ENCODE results near the gene RGS6.

Gene RGS6

DNA sequence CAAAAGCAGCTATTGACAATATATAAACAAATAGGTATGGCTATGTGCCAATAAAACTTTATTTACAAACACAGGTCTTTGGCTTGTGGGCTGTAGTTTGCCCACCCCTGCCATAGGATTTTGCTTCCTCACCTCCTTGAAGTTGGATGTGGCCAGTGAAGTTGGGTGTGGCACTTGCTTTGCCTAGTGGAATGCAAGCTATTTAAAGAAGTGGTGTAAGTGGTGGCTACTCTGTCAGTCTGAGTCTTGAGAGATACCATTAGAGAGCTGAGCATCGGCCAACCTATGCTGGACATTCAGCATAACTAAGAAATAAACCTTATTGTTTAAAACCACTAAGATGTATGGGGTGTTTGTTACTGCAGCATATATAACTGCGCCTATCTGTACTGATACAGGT is 321.3 kb downstream of the RGS6 start:
- Histone ChIP-seq H2AFZ (ENCODE audit: low read length) (no peak overlapping the region), H3K4me2 (ENCODE audit: low read length) (no peak overlapping the region), H3K36me3 (ENCODE audit: insufficient read depth, low read length) (no peaks in the 10 kb centered on the region), H3K27ac (ENCODE audit: low read depth, low read length, poor library complexity, severe bottlenecking) (no peak overlapping the region), H3K27me3 (ENCODE audit: insufficient read depth, low read length) (no peaks in the 10 kb centered on the region), H3K9me3 (ENCODE audit: low read length) (0 out of 2 replicates have a peak, but pooled peaks cover 2% of the 10 kb centered on the region), H3K9ac (ENCODE audit: low read length) (no peak overlapping the region), H3F3A (ENCODE audit: insufficient read depth, low read length) (no peaks in the 10 kb centered on the region), H3K79me2 (ENCODE audit: insufficient read depth, low read length) (no peaks in the 10 kb centered on the region), H3K4me3 (ENCODE audit: low read depth, low read length, poor library complexity, severe bottlenecking) (no peak overlapping the region), H4K20me1 (ENCODE audit: insufficient read depth, low read length) (no peaks in the 10 kb centered on the region), H3K4me1 (ENCODE audit: insufficient read depth, low read length, severe bottlenecking) (no peaks in the 10 kb centered on the region), H3K9me2 (ENCODE audit: low read depth, low read length) (no peaks in the 10 kb centered on the region)
- TF ChIP-seq EZH2 (IDR thresholded peaks at IDR 0.05; ENCODE audit: borderline replicate concordance, low read length), result no peak
- TF ChIP-seq, protein P1, sequence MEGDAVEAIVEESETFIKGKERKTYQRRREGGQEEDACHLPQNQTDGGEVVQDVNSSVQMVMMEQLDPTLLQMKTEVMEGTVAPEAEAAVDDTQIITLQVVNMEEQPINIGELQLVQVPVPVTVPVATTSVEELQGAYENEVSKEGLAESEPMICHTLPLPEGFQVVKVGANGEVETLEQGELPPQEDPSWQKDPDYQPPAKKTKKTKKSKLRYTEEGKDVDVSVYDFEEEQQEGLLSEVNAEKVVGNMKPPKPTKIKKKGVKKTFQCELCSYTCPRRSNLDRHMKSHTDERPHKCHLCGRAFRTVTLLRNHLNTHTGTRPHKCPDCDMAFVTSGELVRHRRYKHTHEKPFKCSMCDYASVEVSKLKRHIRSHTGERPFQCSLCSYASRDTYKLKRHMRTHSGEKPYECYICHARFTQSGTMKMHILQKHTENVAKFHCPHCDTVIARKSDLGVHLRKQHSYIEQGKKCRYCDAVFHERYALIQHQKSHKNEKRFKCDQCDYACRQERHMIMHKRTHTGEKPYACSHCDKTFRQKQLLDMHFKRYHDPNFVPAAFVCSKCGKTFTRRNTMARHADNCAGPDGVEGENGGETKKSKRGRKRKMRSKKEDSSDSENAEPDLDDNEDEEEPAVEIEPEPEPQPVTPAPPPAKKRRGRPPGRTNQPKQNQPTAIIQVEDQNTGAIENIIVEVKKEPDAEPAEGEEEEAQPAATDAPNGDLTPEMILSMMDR (IDR thresholded peaks at IDR 0.05; ENCODE audit: low read length), result no peak

DNA sequence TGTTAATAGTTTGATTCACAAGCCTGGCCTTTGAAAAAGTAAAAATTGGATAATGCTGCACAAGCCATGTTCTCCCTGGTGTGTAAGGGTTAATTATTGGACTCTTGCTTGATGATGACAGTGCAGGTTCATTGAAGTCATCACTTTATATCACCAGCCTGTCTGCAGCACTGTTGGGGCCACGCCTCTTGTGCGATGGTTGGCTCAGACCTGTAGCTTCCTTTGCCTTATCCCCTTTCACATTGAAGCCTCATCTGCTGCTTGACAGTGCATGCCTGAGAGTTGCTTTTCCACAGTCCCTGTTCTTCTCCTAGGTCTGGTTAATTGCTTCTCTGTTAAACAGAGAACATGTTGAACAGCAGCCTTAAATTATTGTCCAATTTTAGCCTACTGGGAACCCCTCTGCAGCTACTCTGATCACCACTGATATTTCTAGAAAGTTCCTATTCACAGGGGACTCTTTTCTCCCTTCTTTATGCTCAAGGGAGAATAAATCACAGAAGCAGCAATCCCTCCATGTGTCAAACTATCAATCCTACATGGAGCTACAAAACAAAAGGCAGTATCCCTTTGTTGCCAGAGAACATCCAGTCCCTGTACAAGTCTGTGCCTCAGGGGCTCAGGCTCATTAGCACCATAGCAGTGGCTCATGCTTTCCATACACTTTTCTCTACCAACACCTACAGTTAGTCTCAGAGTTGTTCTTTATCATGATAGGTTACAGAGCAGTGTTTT is 322.1 kb downstream of the RGS6 start:
- no peak overlapping the region for H3K9ac ChIP-seq (ENCODE audit: low read length)
- no peaks in the 10 kb centered on the region for H3K4me1 ChIP-seq (ENCODE audit: insufficient read depth, low read length, severe bottlenecking)
- H3K9me3 ChIP-seq (ENCODE audit: low read length), result 0 out of 2 replicates have a peak, but pooled peaks cover 2% of the 10 kb centered on the region
- no peaks in the 10 kb centered on the region for H3K27me3 ChIP-seq (ENCODE audit: insufficient read depth, low read length)
- no peak overlapping the region for H3K4me2 ChIP-seq (ENCODE audit: low read length)
- H3K27ac ChIP-seq (ENCODE audit: low read depth, low read length, poor library complexity, severe bottlenecking), result no peak overlapping the region
- no peaks in the 10 kb centered on the region for H4K20me1 ChIP-seq (ENCODE audit: insufficient read depth, low read length)
- no peaks in the 10 kb centered on the region for H3K9me2 ChIP-seq (ENCODE audit: low read depth, low read length)
- no peaks in the 10 kb centered on the region for H3K79me2 ChIP-seq (ENCODE audit: insufficient read depth, low read length)
- H3K36me3 ChIP-seq (ENCODE audit: insufficient read depth, low read length), result no peaks in the 10 kb centered on the region
- H2AFZ ChIP-seq (ENCODE audit: low read length), result no peak overlapping the region
- H3F3A ChIP-seq (ENCODE audit: insufficient read depth, low read length), result no peaks in the 10 kb centered on the region
- no peak overlapping the region for H3K4me3 ChIP-seq (ENCODE audit: low read depth, low read length, poor library complexity, severe bottlenecking)
- no peak for TF ChIP-seq EZH2 (IDR thresholded peaks at IDR 0.05; ENCODE audit: borderline replicate concordance, low read length)
- TF ChIP-seq, protein P1 (IDR thresholded peaks at IDR 0.05; ENCODE audit: low read length), result no peak

DNA sequence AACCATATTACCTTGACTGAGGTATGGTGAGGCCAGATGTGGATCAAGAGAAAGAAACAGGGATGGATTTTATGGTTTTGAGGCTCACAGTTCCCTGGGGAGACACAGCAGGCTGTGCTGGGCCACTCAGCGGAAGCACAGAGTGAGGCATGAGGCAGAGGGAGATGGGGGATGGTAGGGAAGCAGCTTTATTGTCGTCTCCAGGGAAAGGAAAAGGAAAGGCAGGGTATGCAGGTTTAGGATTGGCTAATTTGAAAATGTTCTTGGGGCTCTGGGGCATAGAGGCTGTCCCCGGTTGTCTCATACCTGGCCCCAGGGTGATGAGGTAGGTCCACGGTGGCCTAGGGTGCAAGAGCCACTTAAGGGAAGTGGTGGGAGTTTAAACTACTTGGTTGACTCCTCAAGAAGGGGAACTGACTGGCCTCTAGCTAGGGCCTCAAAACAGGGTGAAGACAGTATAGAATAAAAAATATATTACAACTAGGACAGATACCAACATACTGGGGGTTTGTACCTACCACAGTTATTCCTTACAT is 322.8 kb downstream of the RGS6 start:
- 0 out of 2 replicates have a peak, but pooled peaks cover 2% of the 10 kb centered on the region for H3K9me3 ChIP-seq (ENCODE audit: low read length)
- no peaks in the 10 kb centered on the region for H3K4me1 ChIP-seq (ENCODE audit: insufficient read depth, low read length, severe bottlenecking)
- no peak overlapping the region for H3K4me3 ChIP-seq (ENCODE audit: low read depth, low read length, poor library complexity, severe bottlenecking)
- H3K4me2 ChIP-seq (ENCODE audit: low read length), result no peak overlapping the region
- H2AFZ ChIP-seq (ENCODE audit: low read length), result no peak overlapping the region
- no peak overlapping the region for H3K9ac ChIP-seq (ENCODE audit: low read length)
- H4K20me1 ChIP-seq (ENCODE audit: insufficient read depth, low read length), result no peaks in the 10 kb centered on the region
- no peaks in the 10 kb centered on the region for H3K36me3 ChIP-seq (ENCODE audit: insufficient read depth, low read length)
- H3K9me2 ChIP-seq (ENCODE audit: low read depth, low read length), result no peaks in the 10 kb centered on the region
- no peak for TF ChIP-seq EZH2 (IDR thresholded peaks at IDR 0.05; ENCODE audit: borderline replicate concordance, low read length)
- TF ChIP-seq, protein P1 (IDR thresholded peaks at IDR 0.05; ENCODE audit: low read length), result no peak
- H3K79me2 ChIP-seq (ENCODE audit: insufficient read depth, low read length), result no peaks in the 10 kb centered on the region
- no peak overlapping the region for H3K27ac ChIP-seq (ENCODE audit: low read depth, low read length, poor library complexity, severe bottlenecking)
- H3F3A ChIP-seq (ENCODE audit: insufficient read depth, low read length), result no peaks in the 10 kb centered on the region
- H3K27me3 ChIP-seq (ENCODE audit: insufficient read depth, low read length), result no peaks in the 10 kb centered on the region

All from OCI-LY1 (cell line).